IPS-20b (cell line): Measurements from ENCODE around the gene KCNIP4.

ENCODE experiments used
- H3K27ac ChIP-seq: one replicate; pipeline ENCODE4 v1.5.1; 2013; ENCODE audit warnings: low read length
- H3K27me3 ChIP-seq: 2 replicates; pipeline ENCODE4 v1.6.1; 2013; ENCODE audit warnings: mild to moderate bottlenecking, low read length, inconsistent platforms; ENCODE audit not compliant: insufficient read depth
- H3K36me3 ChIP-seq: 2 replicates; pipeline ENCODE4 v1.6.1; 2013; ENCODE audit warnings: low read depth, mild to moderate bottlenecking, inconsistent platforms, low read length, moderate library complexity; ENCODE audit not compliant: insufficient read depth
- H3K4me1 ChIP-seq: 2 replicates; pipeline ENCODE4 v1.6.1; 2013; ENCODE audit warnings: mild to moderate bottlenecking, control low read depth, inconsistent platforms, low read length, moderate library complexity; ENCODE audit not compliant: insufficient read depth
- H3K4me3 ChIP-seq: 2 replicates; pipeline ENCODE4 v1.5.1; 2013; ENCODE audit warnings: mild to moderate bottlenecking, low read length, inconsistent platforms
- H3K9ac ChIP-seq: 2 replicates; pipeline ENCODE4 v1.6.1; 2013; ENCODE audit warnings: low read depth, mild to moderate bottlenecking, inconsistent platforms, low read length, moderate library complexity
- H3K9me3 ChIP-seq: 2 replicates; pipeline ENCODE4 v1.6.1; 2013; ENCODE audit warnings: mild to moderate bottlenecking, low read depth, low read length, inconsistent platforms; ENCODE audit not compliant: insufficient read depth

KCNIP4 gene

DNA sequence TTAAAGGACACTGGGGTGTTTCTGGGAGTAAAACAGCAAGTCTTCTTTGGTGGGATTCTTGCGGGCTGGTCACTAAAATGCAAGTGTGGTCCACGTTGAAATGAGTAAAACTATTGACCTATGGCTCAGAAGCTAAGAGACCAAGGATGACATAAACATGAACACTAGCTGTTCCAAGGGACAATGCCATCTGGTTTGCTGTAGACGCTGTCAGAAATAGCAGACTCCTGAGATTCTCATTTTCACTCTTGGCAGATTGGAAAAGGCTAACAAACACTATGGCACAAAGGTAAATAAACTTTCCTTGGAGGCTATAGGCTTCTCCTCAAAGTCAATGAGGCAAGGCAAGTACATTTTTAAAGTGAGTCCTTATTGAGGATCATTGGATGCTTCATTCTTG is 343.6 kb downstream of the KCNIP4 start:
- Histone ChIP-seq H3K4me1 (no peaks in the 10 kb centered on the region), H3K4me3 (no peak overlapping the region), H3K9me3 (no peaks in the 10 kb centered on the region), H3K36me3 (no peaks in the 10 kb centered on the region), H3K27ac (no peak overlapping the region), H3K9ac (no peak overlapping the region), H3K27me3 (no peaks in the 10 kb centered on the region)

DNA sequence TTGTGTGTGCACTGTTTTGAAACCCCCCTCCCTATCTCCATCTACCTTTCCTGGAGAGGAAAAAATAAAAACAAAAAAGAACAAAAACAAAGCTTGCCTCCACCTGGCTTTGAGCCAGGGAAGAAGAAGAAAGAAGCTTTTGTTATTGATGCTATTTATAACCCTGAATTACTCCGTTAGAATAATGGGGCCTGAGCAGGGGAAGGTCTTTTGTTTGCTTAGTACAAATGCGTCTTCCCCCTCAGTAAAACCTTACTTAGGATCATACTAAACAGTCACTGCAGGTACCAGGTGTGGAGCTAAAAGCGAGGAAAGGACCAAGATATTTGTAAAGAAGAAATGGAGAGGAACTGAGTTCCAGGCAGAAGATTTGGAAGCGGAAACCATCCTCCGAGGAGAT is 352.1 kb downstream of the KCNIP4 start:
- Histone ChIP-seq H3K36me3 (no peaks in the 10 kb centered on the region), H3K4me1 (peaks cover 11% of the 10 kb centered on the region; the same call in 1 of the 2 replicates), H3K9ac (no peak overlapping the region), H3K4me3 (peak overlapping the region; percentile 24; the same call in 1 of the 2 replicates), H3K27me3 (no peaks in the 10 kb centered on the region), H3K9me3 (no peaks in the 10 kb centered on the region), H3K27ac (no peak overlapping the region)

DNA sequence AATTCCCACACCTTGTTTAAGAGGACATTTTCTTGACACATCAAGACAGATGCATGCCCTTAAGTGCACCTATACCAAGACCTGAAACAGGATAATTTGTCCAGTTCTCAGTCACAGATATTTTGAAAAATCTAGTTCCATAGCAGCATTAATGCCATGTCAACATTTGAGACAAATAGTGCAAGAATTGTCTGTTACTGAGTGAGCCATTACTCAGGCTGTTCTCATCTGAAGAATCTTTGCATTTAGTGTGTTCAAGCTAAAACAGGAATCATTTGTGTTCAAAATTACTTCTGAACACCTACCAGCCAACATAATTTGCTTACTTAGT is 354.9 kb downstream of the KCNIP4 start:
- no peak overlapping the region for H3K9ac ChIP-seq
- H3K9me3 ChIP-seq: no peaks in the 10 kb centered on the region
- no peaks in the 10 kb centered on the region for H3K27me3 ChIP-seq
- no peak overlapping the region for H3K27ac ChIP-seq
- no peaks in the 10 kb centered on the region for H3K36me3 ChIP-seq
- H3K4me1 ChIP-seq: peaks cover 12% of the 10 kb centered on the region; the same call in 1 of the 2 replicates
- H3K4me3 ChIP-seq: no peak overlapping the region

DNA sequence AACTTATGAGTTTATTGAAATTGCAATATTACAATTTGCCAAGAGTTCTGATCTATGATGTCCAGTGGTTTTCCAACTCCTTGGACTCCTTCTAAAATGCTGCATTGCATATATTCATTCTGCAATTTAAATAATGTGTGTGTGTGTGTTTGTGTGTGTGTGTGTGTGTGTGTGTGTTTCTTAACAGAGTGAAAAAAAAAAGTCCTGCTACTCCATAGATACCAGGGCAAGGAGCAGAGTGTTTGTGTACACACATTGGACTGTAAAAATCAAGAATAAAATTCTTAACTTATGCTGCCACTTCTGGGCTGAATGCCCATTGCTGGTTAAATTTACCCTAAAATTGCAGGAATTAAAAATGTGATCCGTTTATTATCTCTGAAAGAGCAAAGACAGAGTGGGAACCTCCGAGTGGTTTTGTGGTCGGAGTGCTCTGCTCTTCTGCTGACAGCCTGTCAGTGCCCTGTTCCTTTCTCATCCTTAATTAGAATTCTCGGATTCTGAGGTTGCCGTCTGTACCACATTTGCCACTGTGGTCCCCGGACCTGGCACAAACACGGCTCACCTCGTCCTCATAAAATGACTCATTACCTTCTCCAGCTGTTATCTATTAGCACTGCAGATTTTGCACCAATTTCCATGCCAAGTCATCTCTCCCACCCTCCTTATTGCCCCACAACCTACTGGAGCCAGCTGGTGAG is 355.5 kb downstream of the KCNIP4 start:
- no peaks in the 10 kb centered on the region for H3K27me3 ChIP-seq
- no peak overlapping the region for H3K4me3 ChIP-seq
- H3K9ac ChIP-seq: no peak overlapping the region
- no peaks in the 10 kb centered on the region for H3K36me3 ChIP-seq
- peaks cover 17% of the 10 kb centered on the region; the same call in 1 of the 2 replicates for H3K4me1 ChIP-seq
- no peak overlapping the region for H3K27ac ChIP-seq
- no peaks in the 10 kb centered on the region for H3K9me3 ChIP-seq

DNA sequence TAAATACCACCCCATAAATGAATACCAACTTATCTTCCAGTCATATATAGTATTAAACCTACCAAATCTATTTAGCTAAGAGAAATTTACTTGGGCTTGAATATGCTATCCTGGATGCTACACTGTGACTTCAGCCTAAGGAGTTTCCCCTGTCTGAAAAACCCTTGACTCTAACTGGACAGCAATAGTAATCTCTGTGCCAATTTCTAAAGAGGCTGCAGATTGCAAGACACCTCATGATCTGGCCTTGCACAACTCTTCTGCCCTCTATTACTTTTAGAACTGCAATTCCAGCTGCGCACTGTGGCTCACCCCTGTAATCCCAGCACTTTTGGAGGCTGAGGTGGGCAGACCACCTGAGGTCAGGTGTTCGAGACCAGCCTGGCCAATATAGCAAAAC is 371.5 kb downstream of the KCNIP4 start:
- no peak overlapping the region for H3K4me3 ChIP-seq
- H3K36me3 ChIP-seq: no peaks in the 10 kb centered on the region
- H3K27me3 ChIP-seq: no peaks in the 10 kb centered on the region
- H3K4me1 ChIP-seq: no peaks in the 10 kb centered on the region
- no peaks in the 10 kb centered on the region for H3K9me3 ChIP-seq
- H3K9ac ChIP-seq: no peak overlapping the region
- no peak overlapping the region for H3K27ac ChIP-seq

DNA sequence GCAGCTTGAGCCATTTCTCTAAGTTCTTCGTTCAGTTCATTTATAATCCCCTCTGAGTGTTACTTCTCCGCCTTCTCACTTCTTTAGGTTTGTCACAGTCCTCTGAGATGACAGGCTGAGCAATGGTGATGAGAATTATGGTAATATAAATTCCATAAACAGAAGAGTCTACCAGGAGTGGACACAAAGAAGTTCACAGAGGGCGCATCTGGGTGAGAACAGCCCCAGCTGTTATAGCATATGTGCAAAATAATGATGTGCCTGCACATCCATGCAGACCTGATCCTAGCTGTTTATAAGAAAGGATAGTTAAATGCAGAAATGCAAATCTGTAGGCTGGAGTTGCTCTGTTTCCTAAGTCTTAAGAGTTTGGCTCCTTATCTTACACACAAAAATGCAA is 377.5 kb downstream of the KCNIP4 start:
- Histone ChIP-seq H3K9ac (no peak overlapping the region), H3K36me3 (no peaks in the 10 kb centered on the region), H3K27ac (no peak overlapping the region), H3K4me3 (no peak overlapping the region), H3K27me3 (no peaks in the 10 kb centered on the region), H3K4me1 (peaks cover 11% of the 10 kb centered on the region; the same call in 1 of the 2 replicates), H3K9me3 (no peaks in the 10 kb centered on the region)

DNA sequence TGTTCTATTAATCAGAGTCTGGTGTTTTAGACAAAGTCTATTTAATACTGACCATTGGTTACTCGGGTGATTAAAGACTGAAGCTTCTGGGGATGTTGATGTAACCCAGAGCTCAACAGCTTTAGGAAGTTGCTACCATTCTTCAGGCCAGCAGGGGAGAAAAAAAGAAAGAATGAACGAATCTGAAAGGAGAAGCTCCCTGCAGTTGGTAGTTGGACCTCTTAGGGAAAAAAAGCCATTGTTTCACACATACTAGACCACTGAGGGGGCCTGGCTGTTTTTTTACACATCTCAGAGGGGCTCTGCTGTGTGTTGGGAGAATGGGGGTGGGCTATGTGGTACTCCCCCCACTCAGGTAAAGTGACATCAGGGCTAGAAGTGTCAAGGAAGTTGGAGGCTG is 378.9 kb downstream of the KCNIP4 start:
- H3K9me3 ChIP-seq: no peaks in the 10 kb centered on the region
- H3K4me3 ChIP-seq: peak overlapping the region; percentile 4; the same call in 1 of the 2 replicates
- H3K4me1 ChIP-seq: peaks cover 11% of the 10 kb centered on the region; the same call in 1 of the 2 replicates
- H3K27me3 ChIP-seq: no peaks in the 10 kb centered on the region
- H3K27ac ChIP-seq: no peak overlapping the region
- no peak overlapping the region for H3K9ac ChIP-seq
- no peaks in the 10 kb centered on the region for H3K36me3 ChIP-seq

DNA sequence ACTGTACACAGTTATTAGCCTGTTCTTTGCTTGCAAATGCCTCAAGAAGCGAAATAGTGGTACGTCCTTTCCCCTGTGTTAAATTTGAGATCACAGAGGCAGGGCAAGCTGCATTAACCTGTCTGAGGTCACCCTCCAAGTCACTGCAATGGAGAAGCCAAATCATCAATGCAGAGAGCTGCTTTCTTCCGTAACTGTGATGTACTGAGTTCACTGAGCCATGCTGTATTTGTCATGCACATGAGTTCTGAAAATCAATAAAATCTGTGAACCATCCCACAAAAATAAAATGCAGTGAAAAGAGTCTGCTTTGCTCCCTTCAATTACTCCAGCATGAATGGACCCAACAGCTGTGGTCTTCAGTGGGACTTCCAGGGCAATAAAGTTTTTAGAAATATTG is 393.5 kb downstream of the KCNIP4 start:
- Histone ChIP-seq H3K9ac (no peak overlapping the region), H3K36me3 (no peaks in the 10 kb centered on the region), H3K27ac (no peak overlapping the region), H3K9me3 (no peaks in the 10 kb centered on the region), H3K4me1 (peaks cover 17% of the 10 kb centered on the region; the same call in 1 of the 2 replicates), H3K4me3 (no peak overlapping the region), H3K27me3 (no peaks in the 10 kb centered on the region)

DNA sequence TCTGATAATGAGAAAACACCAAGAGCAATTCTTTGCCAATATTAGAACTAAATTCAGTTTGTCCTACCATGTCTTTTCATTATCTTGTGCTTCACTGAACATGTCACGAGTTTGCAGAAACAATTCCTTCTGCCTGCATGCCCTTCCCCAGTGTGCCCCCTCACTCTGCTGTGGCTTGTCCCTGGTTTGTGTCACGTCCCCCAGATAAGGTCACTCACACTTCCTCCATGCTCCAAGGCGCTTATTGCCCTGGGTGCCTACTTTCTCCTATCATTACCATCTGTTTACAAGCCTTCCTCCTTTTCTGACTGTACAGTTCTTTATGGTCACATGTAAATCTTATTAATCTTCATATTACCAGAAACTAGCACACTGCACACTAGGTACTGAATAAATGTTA is 394.1 kb downstream of the KCNIP4 start:
- Histone ChIP-seq H3K4me1 (peaks cover 17% of the 10 kb centered on the region; the same call in 1 of the 2 replicates), H3K4me3 (no peak overlapping the region), H3K27me3 (no peaks in the 10 kb centered on the region), H3K9me3 (no peaks in the 10 kb centered on the region), H3K9ac (0 out of 2 replicates have a peak overlapping the region, but pooled peaks have one; percentile 11), H3K36me3 (no peaks in the 10 kb centered on the region), H3K27ac (no peak overlapping the region)

DNA sequence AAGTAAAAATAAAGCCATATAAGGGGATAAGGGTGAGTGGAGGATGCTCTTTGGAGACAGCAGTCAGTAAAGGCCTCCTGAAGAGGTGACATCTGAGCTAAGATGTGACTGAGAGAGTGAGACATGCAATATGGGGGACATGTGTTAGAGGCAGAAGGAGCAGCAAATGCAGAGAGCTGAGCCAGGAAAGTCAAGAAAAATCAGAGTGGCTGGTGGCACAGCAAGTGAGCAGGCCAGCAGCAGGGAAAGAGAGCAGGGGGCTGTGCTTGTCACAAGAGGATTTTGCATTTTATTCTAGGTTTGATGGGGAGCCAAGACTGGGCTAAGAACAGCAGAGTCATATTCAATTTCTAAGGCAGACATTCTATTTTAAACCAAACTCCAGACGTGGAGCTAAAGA is 394.5 kb downstream of the KCNIP4 start:
- no peaks in the 10 kb centered on the region for H3K9me3 ChIP-seq
- H3K36me3 ChIP-seq: no peaks in the 10 kb centered on the region
- no peak overlapping the region for H3K9ac ChIP-seq
- H3K27ac ChIP-seq: no peak overlapping the region
- H3K27me3 ChIP-seq: no peaks in the 10 kb centered on the region
- no peak overlapping the region for H3K4me3 ChIP-seq
- H3K4me1 ChIP-seq: peaks cover 17% of the 10 kb centered on the region; the same call in 1 of the 2 replicates

DNA sequence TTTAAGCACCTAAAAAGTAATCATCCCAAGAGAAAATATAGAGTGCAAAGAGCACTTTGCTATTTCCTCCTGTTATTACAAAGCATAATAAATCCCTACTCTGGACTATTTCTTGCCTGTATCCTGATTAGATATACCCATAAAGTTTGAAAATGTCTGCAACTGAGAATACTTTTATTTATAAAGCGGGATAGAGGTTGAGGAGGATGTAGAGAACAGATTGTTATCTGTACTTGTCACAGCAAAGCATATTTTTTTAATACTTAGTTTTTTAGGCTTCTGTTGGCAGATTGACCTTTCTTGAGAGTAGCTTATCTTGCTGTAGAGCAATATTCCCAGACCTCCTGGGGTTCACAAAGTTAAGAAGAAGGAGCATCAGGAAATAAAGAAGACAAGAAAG is 396.1 kb downstream of the KCNIP4 start:
- Histone ChIP-seq H3K36me3 (no peaks in the 10 kb centered on the region), H3K27ac (no peak overlapping the region), H3K9me3 (no peaks in the 10 kb centered on the region), H3K4me1 (peaks cover 17% of the 10 kb centered on the region; the same call in 1 of the 2 replicates), H3K4me3 (no peak overlapping the region), H3K9ac (no peak overlapping the region), H3K27me3 (no peaks in the 10 kb centered on the region)

DNA sequence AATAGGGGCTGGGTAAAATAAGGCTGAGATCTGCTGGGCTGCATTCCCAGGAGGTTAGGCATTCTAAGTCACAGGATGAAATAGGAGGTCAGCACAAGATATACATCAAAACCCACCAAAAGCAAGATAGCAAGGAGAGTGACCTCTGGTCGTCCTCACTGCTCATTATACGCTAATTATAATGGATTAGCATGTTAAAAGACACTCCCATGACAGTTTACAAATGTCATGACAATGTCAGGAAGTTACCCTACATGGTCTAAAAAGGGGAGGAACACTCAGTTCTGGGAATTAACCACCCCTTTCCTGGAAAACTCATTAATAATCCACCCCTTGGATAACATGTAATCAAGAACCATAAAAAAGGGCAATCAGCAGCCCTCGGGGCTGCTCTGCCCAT is 403.6 kb downstream of the KCNIP4 start:
- H3K36me3 ChIP-seq: no peaks in the 10 kb centered on the region
- no peak overlapping the region for H3K9ac ChIP-seq
- no peak overlapping the region for H3K27ac ChIP-seq
- peaks cover 9% of the 10 kb centered on the region; the same call in 1 of the 2 replicates for H3K27me3 ChIP-seq
- peaks cover 13% of the 10 kb centered on the region; the same call in 1 of the 2 replicates for H3K4me1 ChIP-seq
- H3K4me3 ChIP-seq: no peak overlapping the region
- peaks cover 3% of the 10 kb centered on the region; the same call in 1 of the 2 replicates for H3K9me3 ChIP-seq
